GM12878 (cell line): Measurements from ENCODE around the gene TACR2. TPM values are rescaled to one million over a fixed set of nuclear protein-coding genes. Genes with fewer than 3 reads are reported as not detected.

ENCODE experiments used
- ATAC-seq: fragments of 200-7000 bp; cut with Tn5 transposase; 3 replicates; pipeline ENCODE4 v1.9.1; 2020; ENCODE audit warnings: mild to moderate bottlenecking, moderate library complexity
- BruUV-seq: library from RNA; stranded (reverse); fragments of 400-500 nt; replicated peaks from 2 replicates; lab custom pipeline; 2021; lab: Mats Ljungman, UMichigan
- CTCF ChIA-PET: fragments of 300-600 bp; sonication (Branson Sonifier 250); formaldehyde crosslinking; extraction: SDS; loops from one replicate; lab custom pipeline; 2021; ENCODE audit warnings: inconsistent platforms; lab: Yijun Ruan, JAX
- POLR2A ChIA-PET: fragments of 350-600 bp; formaldehyde crosslinking; extraction: SDS; loops from one replicate; lab custom pipeline; 2021; ENCODE audit warnings: inconsistent platforms; lab: Charles Lee
- RAD21 ChIA-PET: fragments of 300-600 bp; sonication (Branson Sonifier 250); formaldehyde crosslinking; loops from one replicate; lab custom pipeline; 2023; ENCODE audit warnings: antibody characterized with exemption; ENCODE audit not compliant: unreplicated experiment; lab: Charles Lee
- SMC1A ChIA-PET: fragments of 300-600 bp; sonication (Branson Sonifier 250); formaldehyde crosslinking; loops from one replicate; lab custom pipeline; 2023; ENCODE audit not compliant: unreplicated experiment, uncharacterized antibody; lab: Charles Lee
- DNase-seq: peaks from one replicate; pipeline ENCODE4 v3.0.0-alpha.2; 2011; ENCODE audit warnings: low read depth, low spot score
- FAIRE-seq: peaks from 3 replicates; lab custom pipeline; 2011; peaks lifted over from hg19 to GRCh38; lab: Jason Lieb, UNC
- H2AFZ ChIP-seq: 2 replicates; pipeline ENCODE4 v1.6.0; 2011; ENCODE audit warnings: low read depth, low read length, control low read depth; ENCODE audit not compliant: control insufficient read depth
- H3K27ac ChIP-seq: 2 replicates; pipeline ENCODE4 v1.5.1; 2011; ENCODE audit warnings: control low read depth; ENCODE audit not compliant: control insufficient read depth, insufficient read depth
- H3K27me3 ChIP-seq, 2 experiments: replicated peaks in 1 of 2; 2 replicates each; pipeline versions ENCODE4 v1.6.0 to v1.6.1; 2011; ENCODE audit warnings: low read length in 1 of 2; ENCODE audit not compliant: control insufficient read depth in 2 of 2, insufficient read depth in 2 of 2
- H3K36me3 ChIP-seq, 2 experiments: 2 replicates each; pipeline ENCODE4 v1.5.1; 2011; ENCODE audit warnings: low read length in 1 of 2; ENCODE audit not compliant: control insufficient read depth in 2 of 2, insufficient read depth in 2 of 2
- H3K4me1 ChIP-seq: 2 replicates; pipeline ENCODE4 v1.6.1; 2011; ENCODE audit warnings: mild to moderate bottlenecking, low read length, moderate library complexity, mixed read lengths; ENCODE audit not compliant: control insufficient read depth, insufficient read depth
- H3K4me2 ChIP-seq: 2 replicates; pipeline ENCODE4 v1.6.0; 2011; ENCODE audit warnings: control low read depth; ENCODE audit not compliant: control insufficient read depth, insufficient read depth
- H3K4me3 ChIP-seq: fragments of 200-600 bp; sonication (generic); 2 replicates; pipeline ENCODE4 v1.5.1; 2016
- H3K79me2 ChIP-seq: 2 replicates; pipeline ENCODE4 v1.6.0; 2011; ENCODE audit warnings: low read length; ENCODE audit not compliant: control insufficient read depth, insufficient read depth
- H3K9ac ChIP-seq: 2 replicates; pipeline ENCODE4 v1.8.0; 2011; ENCODE audit warnings: low read length, control low read depth, mixed read lengths; ENCODE audit not compliant: control insufficient read depth, insufficient read depth
- H3K9me3 ChIP-seq: replicated peaks from 3 replicates; pipeline ENCODE4 v1.5.1; 2011; ENCODE audit warnings: mild to moderate bottlenecking, low read length; ENCODE audit not compliant: control insufficient read depth, insufficient read depth
- H4K20me1 ChIP-seq: 2 replicates; pipeline ENCODE4 v1.6.0; 2011; ENCODE audit not compliant: control insufficient read depth, insufficient read depth
- BCL3 ChIP-seq: IDR thresholded peaks from 2 replicates; pipeline ENCODE4 v1.6.1; 2011; ENCODE audit warnings: borderline replicate concordance, low read depth, mild to moderate bottlenecking, moderate library complexity, low read length; ENCODE audit not compliant: insufficient read depth, poor library complexity, severe bottlenecking
- CREB1 ChIP-seq: IDR thresholded peaks from 2 replicates; pipeline ENCODE4 v1.6.1; 2012; ENCODE audit warnings: low read depth, mild to moderate bottlenecking, inconsistent platforms
- E2F8 ChIP-seq: fragments of 450-650 bp; IDR thresholded peaks from 2 replicates; pipeline ENCODE4 v1.6.1; 2018; ENCODE audit warnings: mild to moderate bottlenecking, low read depth, moderate library complexity; ENCODE audit not compliant: partially characterized antibody
- EGR1 ChIP-seq, 2 experiments: IDR thresholded peaks; 1 replicate in 1 of 2; 2 replicates in 1 of 2; pipeline ENCODE4 v1.6.1; 2011 to 2012; ENCODE audit warnings: low read depth in 2 of 2, low read length in 2 of 2, borderline replicate concordance in 1 of 2, mild to moderate bottlenecking in 1 of 2, moderate library complexity in 1 of 2
- ETV6 ChIP-seq, 2 experiments: fragments of 450-650 bp in 1 of 2; IDR thresholded peaks in 1 of 2; conservative IDR thresholded peaks in 1 of 2; 2 replicates each; pipeline ENCODE4 v1.6.1; 2014; ENCODE audit warnings: antibody characterized with exemption in 1 of 2, borderline replicate concordance in 1 of 2, low read depth in 1 of 2, mild to moderate bottlenecking in 1 of 2, moderate library complexity in 1 of 2
- EZH2 ChIP-seq: IDR thresholded peaks from 2 replicates; pipeline ENCODE4 v1.6.1; 2012; ENCODE audit warnings: low read depth, mild to moderate bottlenecking, control low read depth, inconsistent platforms, low read length, borderline replicate concordance; ENCODE audit not compliant: control insufficient read depth
- KLF5 ChIP-seq: fragments of 450-650 bp; IDR thresholded peaks from 2 replicates; pipeline ENCODE4 v1.6.1; 2014; ENCODE audit warnings: mild to moderate bottlenecking; ENCODE audit not compliant: partially characterized antibody
- MXI1 ChIP-seq: fragments of 150-350 bp; IDR thresholded peaks from 2 replicates; pipeline ENCODE4 v1.6.1; 2011; ENCODE audit warnings: low read depth, mild to moderate bottlenecking, inconsistent platforms, low read length, improper control_type of control experiment
- NFYA ChIP-seq: IDR thresholded peaks from 2 replicates; pipeline ENCODE4 v1.6.1; 2011; ENCODE audit warnings: low read depth, mild to moderate bottlenecking, low read length, improper control_type of control experiment, borderline replicate concordance
- REST ChIP-seq: IDR thresholded peaks from 2 replicates; pipeline ENCODE4 v1.6.1; 2012; ENCODE audit warnings: mild to moderate bottlenecking, low read depth, low read length
- SPI1 ChIP-seq: IDR thresholded peaks from 2 replicates; pipeline ENCODE4 v1.6.1; 2011; ENCODE audit warnings: low read depth, mild to moderate bottlenecking, low read length, moderate library complexity, borderline replicate concordance; ENCODE audit not compliant: insufficient read depth
- USF1 ChIP-seq: IDR thresholded peaks from 2 replicates; pipeline ENCODE4 v1.6.1; 2011; ENCODE audit warnings: borderline replicate concordance, low read depth, mild to moderate bottlenecking, moderate library complexity, mixed read lengths, low read length; ENCODE audit not compliant: insufficient read depth; ENCODE audit errors: extremely low read length
- WRNIP1 ChIP-seq: IDR thresholded peaks from 2 replicates; pipeline ENCODE4 v1.6.1; 2011; ENCODE audit warnings: low read depth, low read length, improper control_type of control experiment, borderline replicate concordance
- WGBS: methylation state at CpG from one replicate; pipeline ENCODE4 v1.1.6; 2016; ENCODE audit warnings: low lambda C conversion rate; ENCODE audit not compliant: insufficient replicate concordance, insufficient coverage; ENCODE audit errors: missing lambda C conversion rate; 5-methylcytosine and 5-hydroxymethylcytosine counted together
- in situ Hi-C: fragments of 300-500 bp; cut with MboI; formaldehyde crosslinking; loops from 9 replicates; pipeline ENCODE4 v1.14.3; 2018; ENCODE audit warnings: mixed read lengths
- intact Hi-C: fragments of 100-400 bp; cut with micrococcal nuclease; formaldehyde crosslinking; loops from one replicate; pipeline ENCODE4 v1.14.2; 2022; ENCODE audit not compliant: unreplicated experiment
- polyA plus RNA-seq, 11 experiments: library from polyadenylated mRNA; depleted of rRNA in 4 of 11; unstranded in 6 of 11; stranded (reverse) in 5 of 11; fragments of >200 nt; fragmentation: Nextera tagmentation in 4 of 11; fragmentation: Illumina TruSeq in 1 of 11; extraction: Ambion mirVana in 4 of 11; extraction: Trizol in 1 of 11; gene quantifications; 1 replicate in 1 of 11; 2 replicates in 10 of 11; pipeline versions ENCODE4 v1.2.1 to v1.2.3, GENCODE V29; 2011 to 2016; ENCODE audit warnings: inconsistent platforms in 2 of 11, missing spikeins in 2 of 11, low read depth in 1 of 11
- total RNA-seq, 4 experiments: library from RNA; depleted of rRNA in 3 of 4; stranded (reverse); fragments of >200 nt in 3 of 4; fragmentation: Illumina TruSeq in 1 of 4; extraction: Trizol in 1 of 4; gene quantifications; 2 replicates each; pipeline versions ENCODE4 v1.2.1 to v1.2.3, GENCODE V29; 2013 to 2021

TACR2 gene
- total and polyA plus RNA-seq, 10 of the 15 experiments (the other 5 are each of a cell fraction or from before 2014, with no cell fraction given) = 0.11 TPM; not detected in 9

GRCh38 chr10:69387500-69387899 lies 29.2 kb downstream of the TACR2 start:
- ChIA-PET SMC1A (no interaction called here), CTCF (no interaction called here), RAD21 (no interaction called here), POLR2A (interaction anchor here (0.5 kb wide), 1 partner anchor 385 kb away, joined by 7 read pairs; no protein-coding TSS in a partner anchor)
- no peak for ATAC-seq
- intact Hi-C loops = no loop called here
- Histone ChIP-seq H2AFZ (no peak overlapping the region), H3K36me3 (peaks cover 15 to 34% of the 10 kb centered on the region in 2 experiments), H3K9me3 (no peaks in the 10 kb centered on the region), H3K4me3 (no peak overlapping the region), H3K79me2 (no peaks in the 10 kb centered on the region), H3K4me2 (no peak overlapping the region), H3K9ac (no peak overlapping the region), H3K27me3 (no peaks in the 10 kb centered on the region), H3K27ac (no peak overlapping the region), H4K20me1 (no peaks in the 10 kb centered on the region), H3K4me1 (no peaks in the 10 kb centered on the region)
- in situ Hi-C loops = no loop called here
- 94% methylated on average over 3 of the region's 3 CpGs for WGBS
- no TSS peak for BruUV-seq
- no peak for FAIRE-seq
- no peak for DNase-seq
- TF ChIP-seq E2F8 (no peak), KLF5 (no peak), SPI1 (no peak), MXI1 (no peak), EGR1 (IDR thresholded peaks at IDR 0.05; ENCODE audit: borderline replicate concordance in 1 of 2, low read depth in 2 of 2, low read length in 2 of 2) (no peak), ETV6 (conservative IDR thresholded peaks at IDR 0.05 in 1 of 2, IDR thresholded peaks at IDR 0.05 in 1 of 2; ENCODE audit: borderline replicate concordance in 1 of 2, low read depth in 1 of 2) (no peak), EZH2 (no peak), CREB1 (no peak), REST (no peak), NFYA (no peak), USF1 (no peak), BCL3 (no peak), WRNIP1 (no peak)
